Small intestine (tissue), 7 donors: Measurements from ENCODE around the gene CPXM2. TPM values are rescaled to one million over a fixed set of nuclear protein-coding genes. Genes with fewer than 3 reads are reported as not detected.

ENCODE experiments used
- DNase-seq, 2 donors: peaks; one replicate each; pipeline versions ENCODE4 v3.0.0 to v3.0.0-alpha.2; 2013
- FAIRE-seq: peaks from 2 replicates; lab custom pipeline; 2012; peaks lifted over from hg19 to GRCh38; lab: Jason Lieb, UNC
- H3K27ac ChIP-seq, 3 donors: one replicate each; pipeline ENCODE4 v1.5.1; 2013; ENCODE audit warnings: low read length in 2 of 3, mild to moderate bottlenecking in 2 of 3, control low read depth in 1 of 3, inconsistent platforms in 1 of 3, low read depth in 1 of 3, moderate library complexity in 1 of 3
- H3K27me3 ChIP-seq, 3 donors: one replicate each; pipeline ENCODE4 v1.6.1; 2013; ENCODE audit warnings: low read length in 3 of 3, inconsistent platforms in 1 of 3; ENCODE audit not compliant: control insufficient read depth in 3 of 3, insufficient read depth in 3 of 3
- H3K36me3 ChIP-seq, 3 donors: one replicate each; pipeline ENCODE4 v1.6.1; 2013; ENCODE audit warnings: low read length in 3 of 3, inconsistent platforms in 1 of 3, low read depth in 1 of 3, mild to moderate bottlenecking in 1 of 3, moderate library complexity in 1 of 3; ENCODE audit not compliant: control insufficient read depth in 3 of 3, insufficient read depth in 2 of 3
- H3K4me1 ChIP-seq, 3 donors: one replicate each; pipeline ENCODE4 v1.6.1; 2013; ENCODE audit warnings: low read length in 2 of 3, inconsistent platforms in 1 of 3, low read depth in 1 of 3, mild to moderate bottlenecking in 1 of 3, moderate library complexity in 1 of 3; ENCODE audit not compliant: control insufficient read depth in 3 of 3, insufficient read depth in 2 of 3
- H3K4me3 ChIP-seq, 3 donors: one replicate each; pipeline ENCODE4 v1.5.1; 2013; ENCODE audit warnings: low read length in 3 of 3, control low read depth in 1 of 3, inconsistent platforms in 1 of 3, low read depth in 1 of 3, mild to moderate bottlenecking in 1 of 3, moderate library complexity in 1 of 3
- H3K9me3 ChIP-seq, 2 donors: one replicate each; pipeline ENCODE4 v1.6.1; 2013; ENCODE audit warnings: low read depth in 1 of 2, low read length in 1 of 2; ENCODE audit not compliant: control insufficient read depth in 2 of 2, insufficient read depth in 1 of 2
- WGBS, 3 donors: extraction: QIAGEN DNeasy Blood & Tissue Kit; methylation state at CpG; one replicate each; pipeline ENCODE4 v1.1.7; 2013; 5-methylcytosine and 5-hydroxymethylcytosine counted together
- polyA plus RNA-seq, 4 donors: library from polyadenylated mRNA; stranded (reverse) in 3 of 4; unstranded in 1 of 4; fragments of 200-250 nt in 3 of 4; fragments of 120-200 nt in 1 of 4; gene quantifications; one replicate each; pipeline versions ENCODE4 v1.2.1 to v1.2.3, GENCODE V29; 2013
- donor health status: healthy with polysubstance abuse.
- donor health status: control.
- donor health status: control.
- donor health status: Bipolar disorder and iron deficiency.
- donor health status: healthy.

The CPXM2 gene
- polyA plus RNA-seq, 4 donors = 0.89 to 55.7 (median 3.6) TPM

- no peak for FAIRE-seq
- WGBS, 3 donors = 38 to 57% (median 49%) methylated on average over 9 of the region's 9 CpGs
Observed at GRCh38 chr10:123911866-123912265, 20.3 kb upstream of the CPXM2 start.

GRCh38 chr10:123909866-123910265, 18.3 kb upstream of the CPXM2 start:
- FAIRE-seq = no peak
- no peaks in the 10 kb centered on the region for H3K36me3 ChIP-seq
- peaks cover 0 to 7% (median 3%) of the 10 kb centered on the region in 3 donors for H3K27me3 ChIP-seq
- no peaks in the 10 kb centered on the region for H3K4me1 ChIP-seq
- no peak overlapping the region for H3K4me3 ChIP-seq
- DNase-seq = no peak
- H3K9me3 ChIP-seq = no peaks in the 10 kb centered on the region
- WGBS, 3 donors = 68 to 87% (median 71%) methylated on average over 8 of the region's 8 CpGs
- H3K27ac ChIP-seq = no peak overlapping the region

More at GRCh38 chr10:123911866-123912265, 20.3 kb upstream of the CPXM2 start:
- Histone ChIP-seq H3K27me3 (peaks cover 0 to 7% (median 3%) of the 10 kb centered on the region in 3 donors), H3K9me3 (no peaks in the 10 kb centered on the region), H3K4me1 (no peaks in the 10 kb centered on the region), H3K36me3 (no peaks in the 10 kb centered on the region), H3K4me3 (no peak overlapping the region), H3K27ac (no peak overlapping the region)
- DNase-seq = no peak

GRCh38 chr10:123909426-123909825, 17.8 kb upstream of the CPXM2 start:
- H3K36me3 ChIP-seq = no peaks in the 10 kb centered on the region
- no peak overlapping the region for H3K4me3 ChIP-seq
- FAIRE-seq (no peak), DNase-seq (no peak)
- H3K4me1 ChIP-seq = no peaks in the 10 kb centered on the region
- 66 to 88% (median 86%) methylated on average over 5 of the region's 5 CpGs for WGBS, 3 donors
- H3K27me3 ChIP-seq = peaks cover 0 to 7% (median 3%) of the 10 kb centered on the region in 3 donors
- no peak overlapping the region for H3K27ac ChIP-seq
- H3K9me3 ChIP-seq = no peaks in the 10 kb centered on the region

GRCh38 chr10:123908379-123908778, 16.8 kb upstream of the CPXM2 start:
- H3K36me3 ChIP-seq = no peaks in the 10 kb centered on the region
- no peak overlapping the region for H3K27ac ChIP-seq
- DNase-seq (no peak), FAIRE-seq (no peak)
- no peak overlapping the region for H3K4me3 ChIP-seq
- no peaks in the 10 kb centered on the region for H3K4me1 ChIP-seq
- 75 to 79% (median 77%) methylated on average over 4 of the region's 4 CpGs for WGBS, 3 donors
- H3K9me3 ChIP-seq = no peaks in the 10 kb centered on the region
- peaks cover 0 to 7% (median 3%) of the 10 kb centered on the region in 3 donors for H3K27me3 ChIP-seq

- no peak overlapping the region for H3K27ac ChIP-seq
- DNase-seq = no peak
- H3K27me3 ChIP-seq = peaks cover 0 to 7% (median 3%) of the 10 kb centered on the region in 3 donors
- H3K9me3 ChIP-seq = no peaks in the 10 kb centered on the region
- no peak overlapping the region for H3K4me3 ChIP-seq
- no peaks in the 10 kb centered on the region for H3K4me1 ChIP-seq
- H3K36me3 ChIP-seq = no peaks in the 10 kb centered on the region
- WGBS, 3 donors = 69 to 81% (median 73%) methylated on average over 14 of the region's 14 CpGs
- FAIRE-seq = no peak
Observed at GRCh38 chr10:123906884-123907652, 15.5 kb upstream of the CPXM2 start.

- Histone ChIP-seq H3K36me3 (no peaks in the 10 kb centered on the region), H3K4me1 (no peaks in the 10 kb centered on the region), H3K9me3 (no peaks in the 10 kb centered on the region), H3K27ac (no peak overlapping the region), H3K4me3 (no peak overlapping the region), H3K27me3 (peaks cover 0 to 7% (median 3%) of the 10 kb centered on the region in 3 donors)
- DNase-seq (no peak), FAIRE-seq (no peak)
- 84 to 85% (median 85%) methylated on average over 4 of the region's 4 CpGs for WGBS, 3 donors
Observed at GRCh38 chr10:123906296-123906695, 14.7 kb upstream of the CPXM2 start.

GRCh38 chr10:123904834-123905409, 13.3 kb upstream of the CPXM2 start:
- H3K4me3 ChIP-seq = no peak overlapping the region
- H3K27me3 ChIP-seq = peaks cover 0 to 4% (median 3%) of the 10 kb centered on the region in 3 donors
- FAIRE-seq (no peak), DNase-seq (no peak)
- H3K36me3 ChIP-seq = no peaks in the 10 kb centered on the region
- 56 to 58% (median 56%) methylated on average over 10 of the region's 10 CpGs for WGBS, 3 donors
- no peaks in the 10 kb centered on the region for H3K4me1 ChIP-seq
- H3K27ac ChIP-seq = no peak overlapping the region
- peaks cover 0 to 5% of the 10 kb centered on the region in 2 donors for H3K9me3 ChIP-seq

- no peak overlapping the region for H3K4me3 ChIP-seq
- H3K36me3 ChIP-seq = no peaks in the 10 kb centered on the region
- peaks cover 0 to 3% (median 0%) of the 10 kb centered on the region in 3 donors for H3K27me3 ChIP-seq
- H3K9me3 ChIP-seq = peaks cover 0 to 7% of the 10 kb centered on the region in 2 donors
- H3K27ac ChIP-seq = no peak overlapping the region
- FAIRE-seq (no peak), DNase-seq (no peak)
- no peaks in the 10 kb centered on the region for H3K4me1 ChIP-seq
- WGBS, 3 donors = 45 to 49% (median 48%) methylated on average over 5 of the region's 5 CpGs
Observed at GRCh38 chr10:123903621-123904020, 12.0 kb upstream of the CPXM2 start.
